Astrocyte of the cerebellum (primary cell): Measurements from ENCODE around the gene RALGAPA2.
A peak's percentile ranks its signal among the peaks of the same experiment; 100 is the strongest.

Source experiments
- DNase-seq: peaks from one replicate; pipeline ENCODE4 v3.0.0-alpha.2; 2011; ENCODE audit warnings: low read depth
- H3K4me3 ChIP-seq: 2 replicates; pipeline ENCODE4 v1.5.1; 2011; ENCODE audit warnings: mild to moderate bottlenecking, low read depth, low read length, moderate library complexity
- CTCF ChIP-seq: IDR thresholded peaks from 2 replicates; pipeline ENCODE4 v1.5.1; 2012; ENCODE audit warnings: low read length, low read depth, moderate library complexity, mild to moderate bottlenecking; ENCODE audit errors: missing control alignments
- in situ Hi-C: cut with HindIII; loops from 2 replicates; pipeline ENCODE4 v1.10.0; 2017; ENCODE audit warnings: low sequenced_read_pairs

Gene RALGAPA2

GRCh38 chr20:20712004-20712473 lies 405 bp downstream of the RALGAPA2 start:
- in situ Hi-C loops: no loop called here
- TF ChIP-seq CTCF: no peak
- no peak for DNase-seq

DNA sequence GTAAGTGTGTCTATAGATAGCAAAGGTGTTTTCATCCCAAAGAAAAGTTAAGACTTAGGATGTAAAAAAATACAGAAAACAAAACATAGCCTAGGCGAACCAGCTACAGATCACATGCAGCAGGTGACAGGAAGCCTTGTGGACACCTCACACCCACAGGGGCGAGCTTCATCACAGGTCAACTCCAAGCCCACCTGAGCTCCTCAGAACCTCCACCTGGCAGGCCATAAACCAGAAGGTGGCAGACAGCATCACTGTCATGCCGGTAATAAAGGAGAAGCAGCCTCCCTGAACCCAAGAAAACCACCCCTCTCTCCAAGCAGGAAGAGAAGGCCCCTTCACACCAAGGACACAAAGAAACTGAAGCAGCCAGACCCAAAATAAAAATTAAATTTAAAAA lies 1.0 kb downstream of the RALGAPA2 start:
- no peak for TF ChIP-seq CTCF
- peak overlapping the region; percentile 85 for H3K4me3 ChIP-seq
- in situ Hi-C loops: no loop called here
- no peak for DNase-seq

More at GRCh38 chr20:20712004-20712473, 405 bp downstream of the RALGAPA2 start:
- peak overlapping the region; percentile 85 for H3K4me3 ChIP-seq

DNA sequence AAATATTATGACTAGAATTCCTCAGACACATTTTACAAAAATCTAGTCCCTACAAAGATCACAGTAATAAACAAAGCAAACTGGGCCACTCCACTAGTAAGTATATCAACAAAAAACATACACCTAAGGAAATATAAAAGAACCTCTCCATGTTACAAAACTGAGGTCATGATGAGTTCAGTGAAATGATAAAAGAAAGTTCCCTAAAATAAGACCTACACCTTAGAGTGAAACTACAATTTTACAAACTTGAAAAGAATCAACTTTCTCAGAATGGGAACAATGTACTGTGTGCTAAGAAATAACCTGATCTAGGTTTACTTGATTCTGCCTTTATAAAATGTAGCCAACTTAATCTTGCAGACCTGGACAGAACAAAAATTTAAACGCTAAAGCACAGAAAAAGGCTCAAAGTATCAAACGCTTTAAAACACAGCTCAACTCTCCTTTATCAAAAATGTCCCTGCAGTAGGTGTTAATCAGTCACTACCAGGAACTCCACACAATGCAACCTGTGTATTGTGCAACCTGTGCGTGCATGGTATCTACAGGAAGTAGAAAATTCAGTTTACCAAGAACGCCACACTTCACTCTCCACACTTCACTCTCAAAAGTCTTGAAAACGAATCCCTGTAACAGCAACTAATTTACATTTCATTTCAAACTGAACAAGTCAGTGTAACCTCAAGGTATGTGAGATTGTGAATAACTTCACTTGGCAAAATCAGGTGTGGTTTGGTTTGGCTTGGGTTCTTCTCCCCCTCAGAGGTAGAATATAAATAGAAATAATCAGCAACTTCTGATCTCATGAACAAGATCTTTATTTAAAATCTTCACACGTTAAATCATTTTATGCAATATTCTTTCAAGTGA lies 1.8 kb downstream of the RALGAPA2 start:
- peak; percentile 36 for DNase-seq
- no peak for TF ChIP-seq CTCF
- H3K4me3 ChIP-seq: no peak overlapping the region
- in situ Hi-C loops: no loop called here

GRCh38 chr20:20709887-20710286 lies 2.6 kb downstream of the RALGAPA2 start:
- no peak overlapping the region for H3K4me3 ChIP-seq
- DNase-seq: no peak
- TF ChIP-seq CTCF: no peak
- in situ Hi-C loops: no loop called here

DNA sequence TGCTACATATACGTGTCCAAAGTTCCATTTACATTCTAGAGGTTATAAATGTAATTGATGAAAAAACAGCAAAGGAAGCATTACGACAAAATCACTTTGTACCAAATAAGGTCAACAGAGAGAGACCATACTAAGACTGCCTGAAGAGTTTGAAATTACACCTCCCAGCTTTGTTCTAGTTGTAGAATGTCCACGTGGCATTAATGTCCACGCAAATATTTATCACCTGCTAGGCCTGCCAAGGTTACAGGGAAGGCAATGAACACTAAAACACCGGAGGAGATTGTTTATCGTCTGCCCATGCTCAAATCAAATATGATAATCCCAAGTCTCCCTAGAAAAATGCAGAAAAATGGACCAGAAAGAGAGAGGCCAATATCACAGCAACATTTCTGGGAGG lies 6.2 kb downstream of the RALGAPA2 start:
- no peak for TF ChIP-seq CTCF
- in situ Hi-C loops: no loop called here
- DNase-seq: no peak
- H3K4me3 ChIP-seq: no peak overlapping the region

GRCh38 chr20:20702330-20703245 lies 9.9 kb downstream of the RALGAPA2 start:
- in situ Hi-C loops: no loop called here
- TF ChIP-seq CTCF: no peak
- H3K4me3 ChIP-seq: no peak overlapping the region
- no peak for DNase-seq
